Mesendoderm (in vitro differentiated cells): ENCODE data around the gene IFNL3.
"Not testable (repeated sequence)": the region's sequence is repeated elsewhere in the genome, so short reads cannot be mapped to it uniquely, and the experiment has no call there.

ENCODE experiments used
- DNase-seq: peaks from one replicate; pipeline ENCODE4 v3.0.0; 2013
- H2AK5ac ChIP-seq: 2 replicates; pipeline ENCODE4 v1.6.1; 2013; ENCODE audit warnings: low read length, inconsistent platforms
- H2BK120ac ChIP-seq: 2 replicates; pipeline ENCODE4 v1.6.1; 2013; ENCODE audit warnings: low read depth, mild to moderate bottlenecking, low read length, moderate library complexity, mixed read lengths
- H2BK15ac ChIP-seq: replicated peaks from 2 replicates; pipeline ENCODE4 v1.6.1; 2013; ENCODE audit warnings: low read depth, mild to moderate bottlenecking, moderate library complexity
- H2BK5ac ChIP-seq: 2 replicates; pipeline ENCODE4 v1.6.1; 2013; ENCODE audit warnings: low read length, inconsistent platforms
- H3K18ac ChIP-seq: 2 replicates; pipeline ENCODE4 v1.6.1; 2013; ENCODE audit warnings: mild to moderate bottlenecking, low read length, mixed read lengths
- H3K23ac ChIP-seq: one replicate; pipeline ENCODE4 v1.6.1; 2013; ENCODE audit warnings: low read length
- H3K27ac ChIP-seq: 2 replicates; pipeline ENCODE4 v1.5.1; 2013; ENCODE audit warnings: low read depth, mild to moderate bottlenecking, inconsistent platforms, low read length, moderate library complexity
- H3K27me3 ChIP-seq: 2 replicates; pipeline ENCODE4 v1.6.1; 2013; ENCODE audit warnings: low read length, control low read depth, mild to moderate bottlenecking, inconsistent platforms; ENCODE audit not compliant: insufficient read depth, poor library complexity
- H3K36me3 ChIP-seq: 2 replicates; pipeline ENCODE4 v1.6.1; 2013; ENCODE audit warnings: low read length, inconsistent platforms; ENCODE audit not compliant: control insufficient read depth, insufficient read depth
- H3K4ac ChIP-seq: one replicate; pipeline ENCODE4 v1.6.1; 2013; ENCODE audit warnings: low read depth, mild to moderate bottlenecking, low read length, moderate library complexity
- H3K4me1 ChIP-seq: 2 replicates; pipeline ENCODE4 v1.6.1; 2013; ENCODE audit warnings: low read depth, low read length, inconsistent platforms; ENCODE audit not compliant: control insufficient read depth
- H3K4me2 ChIP-seq: 2 replicates; pipeline ENCODE4 v1.6.1; 2013; ENCODE audit warnings: low read length
- H3K4me3 ChIP-seq: 2 replicates; pipeline ENCODE4 v1.5.1; 2013; ENCODE audit warnings: mild to moderate bottlenecking, low read length
- H3K56ac ChIP-seq: one replicate; pipeline ENCODE4 v1.6.1; 2013; ENCODE audit warnings: low read length
- H3K79me1 ChIP-seq: 2 replicates; pipeline ENCODE4 v1.6.1; 2013; ENCODE audit warnings: low read length, inconsistent platforms
- H3K79me2 ChIP-seq: 2 replicates; pipeline ENCODE4 v1.6.1; 2013; ENCODE audit warnings: mild to moderate bottlenecking, low read length; ENCODE audit not compliant: control insufficient read depth, insufficient read depth
- H3K9ac ChIP-seq: 2 replicates; pipeline ENCODE4 v1.6.1; 2013; ENCODE audit warnings: low read length, inconsistent platforms
- H4K5ac ChIP-seq: one replicate; pipeline ENCODE4 v1.6.1; 2013; ENCODE audit warnings: low read length
- H4K8ac ChIP-seq: one replicate; pipeline ENCODE4 v1.6.1; 2013; ENCODE audit warnings: low read depth, mild to moderate bottlenecking, control low read depth, low read length, moderate library complexity
- WGBS: extraction: QIAGEN DNeasy Blood & Tissue Kit; methylation state at CpG from one replicate; pipeline ENCODE4 v1.1.7; 2013; ENCODE audit warnings: low lambda C conversion rate, missing lambda C conversion rate; ENCODE audit not compliant: insufficient coverage; ENCODE audit errors: extremely low coverage; 5-methylcytosine and 5-hydroxymethylcytosine counted together

IFNL3 gene

DNA sequence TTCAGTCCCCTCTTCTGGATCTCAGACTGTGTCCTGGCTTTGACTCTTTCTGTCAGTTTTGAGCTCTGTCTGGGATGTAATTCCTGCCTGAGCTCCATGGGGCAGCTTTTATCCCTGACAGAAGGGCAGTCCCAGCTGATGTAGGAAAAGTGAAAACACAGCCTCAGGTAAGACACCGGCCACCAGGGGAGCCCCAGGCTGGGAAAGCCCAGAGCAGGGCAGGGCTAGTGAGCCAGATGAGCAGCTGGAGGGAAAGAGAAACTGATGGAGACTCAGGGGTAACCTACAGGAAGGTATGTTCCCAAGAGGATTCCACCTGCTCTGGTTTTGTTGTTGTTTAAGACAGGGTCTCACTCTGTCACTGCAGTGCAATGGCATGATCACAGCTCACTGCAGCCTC lies 360 bp upstream of the IFNL3 start:
- H3K9ac ChIP-seq, H3K4ac ChIP-seq, H2BK5ac ChIP-seq, H4K5ac ChIP-seq, DNase-seq, H3K36me3 ChIP-seq, H2AK5ac ChIP-seq, H3K4me2 ChIP-seq, H3K79me2 ChIP-seq, H2BK15ac ChIP-seq, H2BK120ac ChIP-seq, H3K27ac ChIP-seq, H3K18ac ChIP-seq, H3K4me3 ChIP-seq, H3K4me1 ChIP-seq, H4K8ac ChIP-seq, H3K56ac ChIP-seq, H3K23ac ChIP-seq, H3K79me1 ChIP-seq: not testable (repeated sequence)
- H3K27me3 ChIP-seq = peaks cover 26% of the 10 kb centered on the region
- WGBS = no CpG with 5 or more reads among the region's 1 CpG

DNA sequence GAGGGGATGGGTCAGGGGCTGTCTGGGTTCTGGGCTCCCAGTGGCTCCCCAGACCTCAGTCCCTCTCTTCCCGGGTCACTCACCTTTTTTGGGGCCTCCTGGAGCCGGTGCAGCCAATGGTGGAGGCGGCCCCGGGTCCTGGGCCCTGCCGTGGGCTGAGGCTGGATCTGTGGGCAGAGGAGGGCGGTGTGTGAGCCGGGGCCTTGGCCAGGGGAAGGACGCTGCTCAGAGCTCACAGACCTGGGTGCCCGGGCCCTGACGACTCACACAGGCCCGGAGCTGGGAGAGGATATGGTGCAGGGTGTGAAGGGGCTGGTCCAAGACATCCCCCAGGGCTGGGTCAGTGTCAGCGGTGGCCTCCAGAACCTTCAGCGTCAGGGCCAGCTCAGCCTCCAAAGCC lies 1.1 kb downstream of the IFNL3 start:
- not testable (repeated sequence) for H3K27ac ChIP-seq, H4K5ac ChIP-seq, DNase-seq, H3K4ac ChIP-seq, H3K4me2 ChIP-seq, H3K36me3 ChIP-seq, H2AK5ac ChIP-seq, H3K56ac ChIP-seq, H3K23ac ChIP-seq, H3K79me2 ChIP-seq, H3K79me1 ChIP-seq, H3K4me3 ChIP-seq, H2BK15ac ChIP-seq, H3K4me1 ChIP-seq, H3K9ac ChIP-seq, H4K8ac ChIP-seq, H2BK5ac ChIP-seq, H2BK120ac ChIP-seq, H3K18ac ChIP-seq
- WGBS = no CpG with 5 or more reads among the region's 13 CpGs
- H3K27me3 ChIP-seq = peaks cover 16% of the 10 kb centered on the region

DNA sequence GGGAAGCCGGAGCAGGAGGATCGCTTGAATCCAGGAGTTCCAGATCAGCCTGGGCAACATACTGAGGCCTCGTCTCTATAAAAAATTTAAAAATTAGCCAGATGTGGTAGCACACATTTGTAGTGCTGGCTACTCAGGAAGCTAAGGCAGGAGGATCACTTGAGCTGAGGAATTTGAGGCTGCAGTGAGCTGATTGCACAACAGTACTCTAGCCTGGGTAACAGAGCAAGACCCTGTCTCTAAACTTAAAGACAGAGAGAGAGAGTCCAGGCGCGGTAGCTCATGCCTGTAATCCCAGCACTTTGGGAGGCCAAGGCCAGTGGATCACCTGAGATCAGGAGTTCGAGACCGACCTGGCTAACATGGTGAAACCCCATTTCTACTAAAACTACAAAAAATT lies 4.4 kb downstream of the IFNL3 start:
- no peaks in the 10 kb centered on the region for H3K36me3 ChIP-seq
- no peak overlapping the region for H2AK5ac ChIP-seq
- H3K4me3 ChIP-seq = no peak overlapping the region
- no peaks in the 10 kb centered on the region for H3K27me3 ChIP-seq
- no peaks in the 10 kb centered on the region for H3K4me1 ChIP-seq
- DNase-seq = no peak
- H2BK120ac ChIP-seq = no peak overlapping the region
- H3K79me1 ChIP-seq = no peaks in the 10 kb centered on the region
- no peak overlapping the region for H3K18ac ChIP-seq
- WGBS = no CpG with 5 or more reads among the region's 7 CpGs
- H3K9ac ChIP-seq = no peak overlapping the region
- H3K56ac ChIP-seq = no peak overlapping the region
- H2BK5ac ChIP-seq = no peak overlapping the region
- H3K27ac ChIP-seq = no peak overlapping the region
- no peak overlapping the region for H2BK15ac ChIP-seq
- H4K8ac ChIP-seq = no peak overlapping the region
- H3K23ac ChIP-seq = no peak overlapping the region
- H4K5ac ChIP-seq = no peak overlapping the region
- H3K4ac ChIP-seq = no peak overlapping the region
- H3K79me2 ChIP-seq = no peaks in the 10 kb centered on the region
- no peak overlapping the region for H3K4me2 ChIP-seq

DNA sequence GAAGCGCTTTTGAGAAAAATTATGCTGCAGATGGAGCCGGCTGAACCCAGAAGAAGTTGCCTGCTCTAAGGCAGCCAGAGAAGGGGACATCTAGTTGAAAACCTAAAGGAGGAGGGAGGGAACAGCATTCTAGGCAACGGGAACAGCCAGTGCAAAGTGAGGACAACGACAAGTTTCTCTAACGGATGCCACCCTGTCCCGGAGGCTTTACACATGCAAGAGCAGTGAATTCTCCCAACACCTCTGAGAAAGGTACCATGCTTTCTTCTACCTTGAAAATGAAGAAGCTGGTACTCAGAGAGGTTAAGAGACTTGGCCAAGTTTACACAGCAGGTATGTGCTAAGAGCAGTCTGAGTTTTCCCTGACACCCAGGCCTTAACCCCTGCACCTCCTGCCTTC lies 5.9 kb downstream of the IFNL3 start:
- Histone ChIP-seq H2BK120ac (no peak overlapping the region), H3K79me1 (no peaks in the 10 kb centered on the region), H3K9ac (no peak overlapping the region), H3K79me2 (no peaks in the 10 kb centered on the region), H2BK5ac (no peak overlapping the region), H3K18ac (no peak overlapping the region), H2BK15ac (no peak overlapping the region), H2AK5ac (no peak overlapping the region), H3K4me1 (no peaks in the 10 kb centered on the region), H3K23ac (no peak overlapping the region), H3K56ac (no peak overlapping the region), H3K4me3 (no peak overlapping the region), H3K36me3 (no peaks in the 10 kb centered on the region), H4K8ac (no peak overlapping the region), H3K27me3 (no peaks in the 10 kb centered on the region), H3K4me2 (no peak overlapping the region), H3K4ac (no peak overlapping the region), H4K5ac (no peak overlapping the region), H3K27ac (no peak overlapping the region)
- DNase-seq = no peak
- no CpG with 5 or more reads among the region's 6 CpGs for WGBS

DNA sequence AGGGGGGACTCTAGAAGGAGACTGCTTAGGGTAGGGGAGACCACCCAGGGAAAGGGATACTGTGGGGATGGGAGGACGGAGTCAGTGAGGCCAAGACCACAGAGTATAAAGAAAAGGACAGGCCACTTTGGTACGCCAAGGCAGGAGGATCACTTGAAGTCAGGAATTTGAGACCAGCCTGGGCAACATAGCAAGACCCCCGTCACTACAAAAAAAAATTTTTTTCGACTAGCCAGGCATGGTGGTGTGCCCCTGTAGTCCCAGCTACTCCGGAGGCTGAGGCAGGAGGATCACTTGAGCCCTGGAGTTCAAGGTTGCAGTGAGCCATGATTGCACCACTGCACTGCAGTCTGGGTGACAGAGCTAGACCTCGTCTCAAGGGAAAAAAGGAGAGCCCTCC lies 6.6 kb downstream of the IFNL3 start:
- H3K23ac ChIP-seq = no peak overlapping the region
- no peak overlapping the region for H2AK5ac ChIP-seq
- H3K27me3 ChIP-seq = no peaks in the 10 kb centered on the region
- H4K5ac ChIP-seq = no peak overlapping the region
- no peak overlapping the region for H2BK5ac ChIP-seq
- no peak for DNase-seq
- no peak overlapping the region for H3K9ac ChIP-seq
- no peaks in the 10 kb centered on the region for H3K4me1 ChIP-seq
- no peaks in the 10 kb centered on the region for H3K79me2 ChIP-seq
- no peak overlapping the region for H3K18ac ChIP-seq
- no peak overlapping the region for H3K27ac ChIP-seq
- no CpG with 5 or more reads among the region's 6 CpGs for WGBS
- no peak overlapping the region for H2BK15ac ChIP-seq
- no peak overlapping the region for H3K4ac ChIP-seq
- H3K79me1 ChIP-seq = no peaks in the 10 kb centered on the region
- no peak overlapping the region for H4K8ac ChIP-seq
- H3K4me2 ChIP-seq = no peak overlapping the region
- no peak overlapping the region for H2BK120ac ChIP-seq
- H3K56ac ChIP-seq = no peak overlapping the region
- no peaks in the 10 kb centered on the region for H3K36me3 ChIP-seq
- no peak overlapping the region for H3K4me3 ChIP-seq
